GM12874 (cell line): ENCODE measurements around the gene SERPINF2.

ENCODE experiments used
- CTCF ChIP-seq: IDR thresholded peaks from 2 replicates; pipeline ENCODE4 v1.5.1; 2011; ENCODE audit warnings: low read depth, mild to moderate bottlenecking, control low read depth, low read length, moderate library complexity; ENCODE audit not compliant: insufficient read depth

Gene SERPINF2

DNA sequence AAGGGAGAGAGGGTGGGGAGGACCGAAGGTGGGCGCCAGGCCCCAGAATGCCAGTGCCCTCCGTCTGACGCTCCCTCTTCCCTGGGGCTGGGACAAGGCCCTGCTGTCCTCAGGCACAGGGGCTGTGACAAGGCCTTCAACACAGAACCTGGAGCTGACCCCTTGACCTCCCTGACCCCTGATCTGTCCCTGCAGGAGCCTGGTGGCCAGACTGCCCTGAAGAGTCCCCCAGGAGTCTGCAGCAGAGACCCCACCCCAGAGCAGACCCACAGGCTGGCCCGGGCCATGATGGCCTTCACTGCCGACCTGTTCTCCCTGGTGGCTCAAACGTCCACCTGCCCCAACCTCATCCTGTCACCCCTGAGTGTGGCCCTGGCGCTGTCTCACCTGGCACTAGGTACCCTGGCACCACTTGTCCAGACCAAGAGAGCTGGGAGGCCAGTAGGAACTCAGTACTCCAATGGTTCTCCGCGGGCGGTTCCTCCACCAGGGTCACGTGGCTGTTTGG is 2.9 kb downstream of the SERPINF2 start:
- TF ChIP-seq CTCF, result no peak

GRCh38 chr17:1746975-1747543 is 4.4 kb downstream of the SERPINF2 start:
- TF ChIP-seq CTCF, result no peak

DNA sequence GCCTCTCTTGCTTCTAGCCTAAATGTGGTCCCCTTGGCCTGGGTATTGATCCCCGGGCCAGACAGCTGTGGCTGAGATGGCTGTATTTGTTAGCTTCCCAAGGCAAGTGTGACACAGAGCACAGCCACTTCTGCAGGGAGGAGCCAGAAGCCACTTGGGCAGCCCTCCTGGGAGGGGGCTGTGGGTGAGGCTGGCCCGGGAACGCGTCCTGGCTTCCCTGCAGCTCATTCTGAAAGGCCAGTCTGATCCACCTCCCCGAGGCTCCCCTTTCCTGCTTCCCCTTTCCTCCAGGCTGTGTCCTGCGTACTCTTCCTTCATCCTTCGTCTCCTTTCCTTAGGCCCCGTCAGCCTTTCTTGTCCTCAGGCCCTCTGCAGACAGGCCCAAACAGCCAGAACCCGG is 8.0 kb downstream of the SERPINF2 start:
- TF ChIP-seq CTCF, result no peak

- TF ChIP-seq CTCF, result no peak
These were observed 10.0 kb downstream of the SERPINF2 start for GRCh38 chr17:1752425-1753262.

DNA sequence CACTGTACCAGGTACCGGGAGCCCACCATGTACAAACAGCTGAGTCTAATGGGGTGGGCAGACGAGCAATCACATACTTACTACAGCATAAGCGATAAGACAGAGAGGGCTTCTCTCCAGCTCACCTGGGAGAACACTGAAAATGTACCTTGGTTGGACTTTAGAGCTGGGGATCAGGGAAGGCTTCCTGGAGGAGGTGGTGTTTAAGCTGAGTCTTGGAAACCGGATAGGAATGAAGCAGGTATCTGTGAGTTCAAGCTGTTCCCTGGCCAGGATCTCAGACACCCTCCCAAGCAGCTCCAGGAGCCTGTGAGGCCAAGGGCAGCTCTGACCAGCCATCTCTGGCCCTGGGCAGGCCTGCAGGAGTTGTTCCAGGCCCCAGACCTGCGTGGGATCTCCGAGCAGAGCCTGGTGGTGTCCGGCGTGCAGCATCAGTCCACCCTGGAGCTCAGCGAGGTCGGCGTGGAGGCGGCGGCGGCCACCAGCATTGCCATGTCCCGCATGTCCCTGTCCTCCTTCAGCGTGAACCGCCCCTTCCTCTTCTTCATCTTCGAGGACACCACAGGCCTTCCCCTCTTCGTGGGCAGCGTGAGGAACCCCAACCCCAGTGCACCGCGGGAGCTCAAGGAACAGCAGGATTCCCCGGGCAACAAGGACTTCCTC is 11.2 kb downstream of the SERPINF2 start:
- no peak for TF ChIP-seq CTCF

DNA sequence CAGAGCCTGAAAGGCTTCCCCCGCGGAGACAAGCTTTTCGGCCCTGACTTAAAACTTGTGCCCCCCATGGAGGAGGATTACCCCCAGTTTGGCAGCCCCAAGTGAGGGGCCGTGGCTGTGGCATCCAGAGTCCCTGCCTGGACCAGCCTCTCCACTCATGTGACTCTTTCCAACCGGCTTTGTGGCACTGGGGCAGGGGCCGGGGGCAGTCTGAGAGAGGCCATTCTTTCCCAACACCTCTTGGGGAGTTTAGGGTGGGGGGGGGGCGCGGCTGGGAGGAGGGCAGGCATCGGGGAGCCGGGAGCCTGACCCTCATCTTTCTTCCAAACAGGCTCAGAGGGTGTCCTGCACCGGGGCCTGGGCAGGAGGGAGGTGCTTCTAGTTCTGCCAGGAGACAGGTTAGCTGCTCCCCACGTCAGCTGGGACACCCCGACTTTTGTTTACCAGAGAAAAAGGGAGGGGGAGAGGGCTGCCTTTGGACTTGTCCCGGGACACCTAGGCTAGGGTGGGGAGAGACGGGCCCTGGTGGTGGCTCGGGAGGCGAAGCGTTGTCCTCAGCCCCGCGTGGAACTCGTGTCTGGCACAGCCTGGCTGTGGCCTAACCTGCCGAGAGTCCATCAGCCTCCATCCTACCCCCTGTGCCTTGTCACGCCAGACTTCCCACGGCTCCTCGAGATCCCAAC is 11.9 kb downstream of the SERPINF2 start:
- TF ChIP-seq CTCF, result no peak
